ENCODE measurements around the gene CMTM2. TPM values are rescaled to one million over a fixed set of nuclear protein-coding genes. Genes with fewer than 3 reads are reported as not detected.

CMTM2 gene
- total and polyA plus RNA-seq, 5 donors from 2014 or later = 0.49 TPM; not detected in 4

DNA sequence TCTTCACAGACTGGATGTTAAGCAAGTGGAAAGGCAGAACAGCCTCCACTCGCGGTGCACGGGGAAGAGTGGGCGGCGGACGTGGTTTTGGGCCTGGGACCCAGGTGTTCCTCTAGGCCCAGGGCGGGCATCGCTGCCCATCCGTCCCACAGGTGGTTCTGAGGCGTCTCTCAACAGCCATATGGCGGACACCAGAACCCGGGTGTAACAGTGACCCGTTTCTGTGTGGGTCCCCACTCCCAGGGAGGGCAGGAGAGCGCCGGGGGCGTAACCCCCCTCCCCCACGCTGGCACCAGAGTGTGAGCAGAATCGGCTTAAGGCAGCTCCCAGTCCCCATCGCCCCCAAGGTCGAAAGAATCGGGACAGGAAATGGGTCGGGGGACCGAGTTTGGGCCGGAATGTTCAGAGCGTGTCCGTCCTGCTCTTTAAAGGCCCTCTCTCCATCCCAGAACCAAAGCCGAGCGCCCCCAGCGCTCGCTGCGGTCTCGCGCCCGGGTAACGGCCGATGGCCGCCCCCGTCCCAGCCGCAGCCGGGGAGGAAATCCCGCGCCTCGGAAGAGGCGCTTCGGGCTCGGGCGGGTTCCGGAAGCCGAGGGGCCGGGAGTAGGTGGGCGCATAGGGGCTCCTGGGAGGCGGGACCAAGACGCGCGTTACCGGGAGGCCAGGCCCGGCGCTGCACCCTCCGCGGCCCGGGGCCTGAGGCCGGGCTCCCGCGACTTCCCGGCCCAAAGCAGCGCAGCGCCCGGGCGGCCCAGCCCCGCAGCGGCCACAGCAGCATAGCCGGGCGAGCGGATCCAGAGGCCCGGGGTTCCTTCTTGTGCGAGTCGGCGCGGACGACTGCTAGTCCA, 29.8 kb upstream of the CMTM2 start, which contains the start of gene TK2:
TK2 (minus strand) TSS at position 839 of the 848 bp plus-strand sequence; CDS start at position 778, 61 bp downstream.
- ATAC-seq (ENCODE audit: low read depth in 2 of 2) (peak in 1 of 2 donors; percentile 9), DNase-seq (peak; percentile 50 to 57 (median 57))
- no peaks in the 10 kb centered on the region for H3K36me3 ChIP-seq (ENCODE audit: control insufficient read depth, insufficient read depth, low read length)
- Mint-ChIP-seq H3K27ac (peak within 1 kb of the TSS; percentile 85 to 89 (median 87)), H3K4me3 (peak within 1 kb of the TSS; percentile 97 to 99 (median 98)), H3K36me3 (peaks cover 2% of the 10 kb centered on the region), H3K27me3 (no peaks in the 10 kb centered on the region), H3K9me3 (no peaks in the 10 kb centered on the region), H3K4me1 (peaks cover 32 to 74% (median 52%) of the 10 kb centered on the region in 4 donors)
- no peaks in the 10 kb centered on the region for H3K27me3 ChIP-seq (ENCODE audit: control insufficient read depth, insufficient read depth, low read length)
- H3K4me1 ChIP-seq (ENCODE audit: control insufficient read depth, insufficient read depth, low read length, poor library complexity, severe bottlenecking) = peaks cover 59% of the 10 kb centered on the region
- peak within 1 kb of the TSS; percentile 88 for H3K27ac ChIP-seq (ENCODE audit: insufficient read depth, low read length, poor library complexity, severe bottlenecking)
- peak within 1 kb of the TSS; percentile 84 for H3K4me3 ChIP-seq (ENCODE audit: low read depth, low read length)
- no peaks in the 10 kb centered on the region for H3K9me3 ChIP-seq (ENCODE audit: control insufficient read depth in 2 of 2, low read length in 2 of 2)

DNA sequence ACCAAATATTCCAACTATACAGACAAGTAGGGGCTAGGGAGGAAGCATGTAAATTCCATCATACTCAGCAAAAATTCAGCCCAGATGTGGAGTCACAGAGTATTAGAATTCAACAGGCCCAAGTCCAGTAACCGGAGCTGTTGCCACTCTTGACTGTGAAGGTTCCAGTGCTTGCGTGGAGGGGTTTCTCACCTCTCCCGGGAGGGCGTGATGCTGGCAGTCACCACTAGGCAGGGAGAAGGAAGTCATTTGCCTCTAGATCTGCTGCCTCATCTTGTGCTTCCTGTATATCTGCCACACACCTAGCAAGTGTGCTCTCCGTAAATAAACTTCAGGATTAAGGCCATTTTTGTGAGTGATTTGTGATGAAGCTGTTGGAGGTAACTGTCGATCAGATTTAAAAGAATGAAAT, 27.9 kb upstream of the CMTM2 start:
- peak overlapping the region; percentile 88 for H3K27ac ChIP-seq (ENCODE audit: insufficient read depth, low read length, poor library complexity, severe bottlenecking)
- peaks cover 78% of the 10 kb centered on the region for H3K4me1 ChIP-seq (ENCODE audit: control insufficient read depth, insufficient read depth, low read length, poor library complexity, severe bottlenecking)
- H3K9me3 ChIP-seq (ENCODE audit: control insufficient read depth in 2 of 2, low read length in 2 of 2) = no peaks in the 10 kb centered on the region
- peak overlapping the region; percentile 97 for H3K4me3 ChIP-seq (ENCODE audit: low read depth, low read length)
- H3K27me3 ChIP-seq (ENCODE audit: control insufficient read depth, insufficient read depth, low read length) = no peaks in the 10 kb centered on the region
- H3K27ac Mint-ChIP-seq = peak overlapping the region; percentile 92 to 98 (median 97)
- H3K4me3 Mint-ChIP-seq = peak overlapping the region; percentile 97 to 99 (median 98)
- H3K4me1 Mint-ChIP-seq = peaks cover 44 to 89% (median 69%) of the 10 kb centered on the region in 4 donors
- peaks cover 4% of the 10 kb centered on the region for H3K36me3 Mint-ChIP-seq
- peak; percentile 56 to 79 (median 58) for DNase-seq
- H3K27me3 Mint-ChIP-seq = no peaks in the 10 kb centered on the region
- peaks cover 3% of the 10 kb centered on the region for H3K36me3 ChIP-seq (ENCODE audit: control insufficient read depth, insufficient read depth, low read length)
- no peaks in the 10 kb centered on the region for H3K9me3 Mint-ChIP-seq
- ATAC-seq (ENCODE audit: low read depth in 2 of 2) = peak; percentile 26 to 37

DNA sequence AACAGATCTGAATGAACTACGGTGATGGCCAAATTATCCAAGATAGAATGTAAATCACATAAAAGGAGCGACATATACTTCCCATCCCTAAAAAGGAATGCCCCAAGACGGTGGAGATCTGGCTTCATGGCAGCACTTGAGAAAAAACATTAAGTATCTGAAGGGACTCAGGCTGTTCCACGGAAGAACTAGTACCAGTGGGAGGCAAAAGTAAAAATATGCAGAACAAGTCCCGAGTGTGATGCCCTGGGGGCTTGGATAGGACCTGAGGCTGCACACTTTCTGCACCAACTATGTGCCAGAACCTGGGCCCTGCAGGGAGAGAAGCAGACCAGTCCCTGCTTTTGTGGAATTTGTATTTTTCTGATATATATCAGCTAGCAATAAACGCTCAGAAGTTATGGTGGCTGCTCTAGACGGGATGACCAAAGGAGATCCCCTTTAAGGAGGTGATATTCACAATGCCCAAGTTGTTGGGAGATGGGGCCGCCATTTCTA, 27.4 kb upstream of the CMTM2 start:
- H3K27me3 Mint-ChIP-seq = no peaks in the 10 kb centered on the region
- H3K36me3 ChIP-seq (ENCODE audit: control insufficient read depth, insufficient read depth, low read length) = peaks cover 4% of the 10 kb centered on the region
- DNase-seq (no peak), ATAC-seq (ENCODE audit: low read depth in 2 of 2) (no peak)
- H3K27ac ChIP-seq (ENCODE audit: insufficient read depth, low read length, poor library complexity, severe bottlenecking) = peak overlapping the region; percentile 88
- peaks cover 44 to 91% (median 70%) of the 10 kb centered on the region in 4 donors for H3K4me1 Mint-ChIP-seq
- H3K9me3 ChIP-seq (ENCODE audit: control insufficient read depth in 2 of 2, low read length in 2 of 2) = no peaks in the 10 kb centered on the region
- peak overlapping the region; percentile 97 for H3K4me3 ChIP-seq (ENCODE audit: low read depth, low read length)
- peak overlapping the region; percentile 92 to 98 (median 97) for H3K27ac Mint-ChIP-seq
- H3K27me3 ChIP-seq (ENCODE audit: control insufficient read depth, insufficient read depth, low read length) = no peaks in the 10 kb centered on the region
- H3K4me1 ChIP-seq (ENCODE audit: control insufficient read depth, insufficient read depth, low read length, poor library complexity, severe bottlenecking) = peaks cover 79% of the 10 kb centered on the region
- H3K36me3 Mint-ChIP-seq = peaks cover 4% of the 10 kb centered on the region
- peak overlapping the region; percentile 97 to 99 (median 98) for H3K4me3 Mint-ChIP-seq
- H3K9me3 Mint-ChIP-seq = no peaks in the 10 kb centered on the region

DNA sequence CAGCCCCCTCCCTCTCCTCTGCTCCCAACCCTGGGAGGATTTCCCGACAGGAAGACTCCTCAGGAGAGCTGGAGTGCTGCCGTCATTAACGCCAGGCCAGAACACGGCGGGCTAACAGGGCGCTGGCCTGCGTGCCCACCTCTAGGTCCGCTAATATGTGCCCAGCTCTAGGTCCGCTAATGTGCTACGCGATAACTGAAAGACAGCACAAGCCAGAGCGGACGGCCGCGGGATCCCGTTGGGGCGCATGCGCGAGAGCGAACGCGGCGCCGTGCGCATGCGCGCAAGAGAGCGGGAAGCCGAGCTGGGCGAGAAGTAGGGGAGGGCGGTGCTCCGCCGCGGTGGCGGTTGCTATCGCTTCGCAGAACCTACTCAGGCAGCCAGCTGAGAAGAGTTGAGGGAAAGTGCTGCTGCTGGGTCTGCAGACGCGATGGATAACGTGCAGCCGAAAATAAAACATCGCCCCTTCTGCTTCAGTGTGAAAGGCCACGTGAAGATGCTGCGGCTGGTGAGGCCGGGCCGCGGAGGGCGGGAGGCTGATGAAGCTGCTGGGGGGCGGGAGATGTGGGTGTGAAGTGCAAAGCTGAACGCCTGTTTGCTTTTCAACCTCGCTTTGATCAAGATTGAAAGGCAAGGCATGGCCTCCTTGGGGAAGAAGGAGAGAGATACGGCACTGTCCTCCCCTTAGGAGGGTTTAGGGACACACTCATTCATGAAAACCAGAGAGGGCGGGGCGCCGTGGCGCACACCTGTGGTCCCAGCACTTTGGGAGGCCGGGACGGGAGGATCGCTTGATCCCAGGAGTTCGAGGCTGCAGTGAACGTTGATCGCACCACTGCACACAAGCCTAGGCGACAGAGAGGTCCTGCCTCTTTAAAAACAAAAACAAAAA, 26.7 kb upstream of the CMTM2 start, which contains the start of gene CKLF:
CKLF (plus strand) TSS at position 291 of the 892 bp plus-strand sequence; CDS start at position 431, 140 bp downstream.
- Mint-ChIP-seq H3K9me3 (no peaks in the 10 kb centered on the region), H3K4me3 (peak within 1 kb of the TSS; percentile 97 to 99 (median 98)), H3K27me3 (no peaks in the 10 kb centered on the region), H3K27ac (peak within 1 kb of the TSS; percentile 92 to 98 (median 97)), H3K36me3 (peaks cover 6% of the 10 kb centered on the region), H3K4me1 (peaks cover 44 to 88% (median 69%) of the 10 kb centered on the region in 4 donors)
- Histone ChIP-seq H3K4me1 (ENCODE audit: control insufficient read depth, insufficient read depth, low read length, poor library complexity, severe bottlenecking) (peaks cover 83% of the 10 kb centered on the region), H3K4me3 (ENCODE audit: low read depth, low read length) (peak within 1 kb of the TSS; percentile 97), H3K27ac (ENCODE audit: insufficient read depth, low read length, poor library complexity, severe bottlenecking) (peak within 1 kb of the TSS; percentile 88), H3K36me3 (ENCODE audit: control insufficient read depth, insufficient read depth, low read length) (peaks cover 10% of the 10 kb centered on the region), H3K9me3 (ENCODE audit: control insufficient read depth in 2 of 2, low read length in 2 of 2) (no peaks in the 10 kb centered on the region), H3K27me3 (ENCODE audit: control insufficient read depth, insufficient read depth, low read length) (no peaks in the 10 kb centered on the region)
- DNase-seq (peak; percentile 85 to 94 (median 93)), ATAC-seq (ENCODE audit: low read depth in 2 of 2) (peak; percentile 78 to 80)

DNA sequence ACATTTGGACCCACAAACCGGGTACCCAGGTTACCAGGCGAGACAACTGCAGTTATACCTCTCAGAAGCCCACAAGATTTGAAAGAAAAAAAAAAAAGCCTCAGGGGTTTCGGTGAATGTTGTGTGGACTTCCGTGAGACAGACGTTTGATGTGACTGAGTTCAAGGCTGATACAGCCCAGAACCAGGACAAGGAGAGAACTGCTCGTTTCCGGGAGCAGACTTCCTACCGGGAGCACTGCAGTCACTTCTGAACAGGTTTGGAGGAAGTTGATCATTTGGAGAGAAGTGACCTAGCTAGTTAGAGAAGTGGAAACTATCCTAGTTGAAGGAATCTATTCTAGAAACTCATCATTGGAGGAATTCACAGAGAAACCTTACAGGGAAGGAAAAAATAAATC, 26.0 kb upstream of the CMTM2 start:
- peaks cover 10% of the 10 kb centered on the region for H3K36me3 Mint-ChIP-seq
- peak overlapping the region; percentile 88 for H3K27ac ChIP-seq (ENCODE audit: insufficient read depth, low read length, poor library complexity, severe bottlenecking)
- ATAC-seq (ENCODE audit: low read depth in 2 of 2) (no peak), DNase-seq (peak in 2 of 3 donors; percentile 17 to 32)
- H3K4me3 ChIP-seq (ENCODE audit: low read depth, low read length) = peak overlapping the region; percentile 97
- peaks cover 46 to 87% (median 67%) of the 10 kb centered on the region in 4 donors for H3K4me1 Mint-ChIP-seq
- no peaks in the 10 kb centered on the region for H3K27me3 Mint-ChIP-seq
- no peaks in the 10 kb centered on the region for H3K9me3 ChIP-seq (ENCODE audit: control insufficient read depth in 2 of 2, low read length in 2 of 2)
- peaks cover 16% of the 10 kb centered on the region for H3K36me3 ChIP-seq (ENCODE audit: control insufficient read depth, insufficient read depth, low read length)
- H3K27ac Mint-ChIP-seq = peak overlapping the region; percentile 92 to 98 (median 97)
- H3K9me3 Mint-ChIP-seq = no peaks in the 10 kb centered on the region
- H3K4me1 ChIP-seq (ENCODE audit: control insufficient read depth, insufficient read depth, low read length, poor library complexity, severe bottlenecking) = peaks cover 90% of the 10 kb centered on the region
- H3K4me3 Mint-ChIP-seq = peak overlapping the region; percentile 97 to 99 (median 98)
- no peaks in the 10 kb centered on the region for H3K27me3 ChIP-seq (ENCODE audit: control insufficient read depth, insufficient read depth, low read length)

DNA sequence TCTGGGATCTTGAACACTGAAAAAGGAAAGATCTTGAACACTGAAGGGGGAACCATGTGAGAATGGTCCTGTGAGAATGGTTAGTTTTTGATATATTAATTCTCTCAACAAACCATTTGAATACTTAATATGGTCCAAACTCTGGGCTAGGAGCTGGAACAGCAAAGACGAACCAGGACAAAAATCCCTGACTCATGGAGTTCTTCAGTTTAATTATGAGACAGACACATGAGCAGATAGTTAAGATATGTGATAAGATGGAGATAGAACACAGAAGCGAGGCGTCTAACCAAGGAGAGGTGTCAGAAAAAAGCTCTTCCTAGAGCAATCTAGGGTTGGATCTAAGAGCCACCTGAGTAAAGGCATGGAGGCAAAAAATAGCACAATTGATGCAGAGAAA, 25.2 kb upstream of the CMTM2 start:
- Histone ChIP-seq H3K36me3 (ENCODE audit: control insufficient read depth, insufficient read depth, low read length) (peaks cover 24% of the 10 kb centered on the region), H3K4me3 (ENCODE audit: low read depth, low read length) (peak overlapping the region; percentile 97), H3K27me3 (ENCODE audit: control insufficient read depth, insufficient read depth, low read length) (no peaks in the 10 kb centered on the region), H3K4me1 (ENCODE audit: control insufficient read depth, insufficient read depth, low read length, poor library complexity, severe bottlenecking) (peaks cover 87% of the 10 kb centered on the region), H3K9me3 (ENCODE audit: control insufficient read depth in 2 of 2, low read length in 2 of 2) (no peaks in the 10 kb centered on the region), H3K27ac (ENCODE audit: insufficient read depth, low read length, poor library complexity, severe bottlenecking) (peak overlapping the region; percentile 88)
- H3K27me3 Mint-ChIP-seq = no peaks in the 10 kb centered on the region
- H3K36me3 Mint-ChIP-seq = peaks cover 18% of the 10 kb centered on the region
- no peaks in the 10 kb centered on the region for H3K9me3 Mint-ChIP-seq
- ATAC-seq (ENCODE audit: low read depth in 2 of 2) (no peak), DNase-seq (no peak)
- H3K27ac Mint-ChIP-seq = peak overlapping the region; percentile 92 to 98 (median 97)
- H3K4me3 Mint-ChIP-seq = peak overlapping the region; percentile 97 to 99 (median 98)
- peaks cover 45 to 87% (median 69%) of the 10 kb centered on the region in 4 donors for H3K4me1 Mint-ChIP-seq

DNA sequence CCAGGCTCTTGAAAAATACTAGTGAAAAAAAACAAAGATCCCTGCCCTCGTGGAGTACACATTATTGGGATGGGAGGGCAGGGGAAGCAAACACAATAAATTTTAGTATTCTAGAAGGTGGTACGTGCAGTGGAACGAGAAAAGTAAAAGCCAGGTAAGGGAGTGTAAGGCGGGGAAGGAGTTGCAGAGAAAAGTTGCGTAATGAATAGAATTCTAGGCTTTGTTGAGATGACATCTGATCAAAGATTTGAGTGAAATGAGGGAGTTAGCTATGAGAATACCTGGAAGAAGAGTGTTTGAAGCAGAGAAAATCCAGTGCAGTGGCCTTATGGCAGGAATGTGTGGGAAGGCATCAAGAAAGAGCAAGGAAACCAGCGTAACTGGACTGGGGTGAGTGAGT, 24.8 kb upstream of the CMTM2 start:
- peak overlapping the region; percentile 97 to 99 (median 98) for H3K4me3 Mint-ChIP-seq
- ATAC-seq (ENCODE audit: low read depth in 2 of 2) = no peak
- Histone ChIP-seq H3K27ac (ENCODE audit: insufficient read depth, low read length, poor library complexity, severe bottlenecking) (no peak overlapping the region), H3K36me3 (ENCODE audit: control insufficient read depth, insufficient read depth, low read length) (peaks cover 29% of the 10 kb centered on the region), H3K4me1 (ENCODE audit: control insufficient read depth, insufficient read depth, low read length, poor library complexity, severe bottlenecking) (peaks cover 84% of the 10 kb centered on the region), H3K9me3 (ENCODE audit: control insufficient read depth in 2 of 2, low read length in 2 of 2) (no peaks in the 10 kb centered on the region), H3K4me3 (ENCODE audit: low read depth, low read length) (peak overlapping the region; percentile 97), H3K27me3 (ENCODE audit: control insufficient read depth, insufficient read depth, low read length) (no peaks in the 10 kb centered on the region)
- H3K4me1 Mint-ChIP-seq = peaks cover 45 to 87% (median 69%) of the 10 kb centered on the region in 4 donors
- no peak for DNase-seq
- no peaks in the 10 kb centered on the region for H3K9me3 Mint-ChIP-seq
- peak overlapping the region; percentile 87 to 97 (median 92) for H3K27ac Mint-ChIP-seq
- H3K27me3 Mint-ChIP-seq = no peaks in the 10 kb centered on the region
- peaks cover 19% of the 10 kb centered on the region for H3K36me3 Mint-ChIP-seq
